ENCODE measurements around the gene IFNW1.
A peak's percentile ranks its signal among the peaks of the same experiment; 100 is the strongest.
"Not testable (repeated sequence)": the region's sequence is repeated elsewhere in the genome, so short reads cannot be mapped to it uniquely, and the experiment has no call there.

IFNW1 gene

GRCh38 chr9:21141427-21141882, at the start of gene IFNW1:
IFNW1 (minus strand) TSS chr9:21141832; CDS start chr9:21141570, 262 bp downstream.
- Mint-ChIP-seq H3K4me1 (ENCODE audit: low read depth) (peaks cover 12% of the 10 kb centered on the region), H3K27ac (no peak within 1 kb of the TSS), H3K4me3 (no peak within 1 kb of the TSS), H3K27me3 (no peaks in the 10 kb centered on the region), H3K36me3 (ENCODE audit: low read depth) (no peaks in the 10 kb centered on the region), H3K9me3 (no peaks in the 10 kb centered on the region)

GRCh38 chr9:21187487-21187886, 45.9 kb upstream of the IFNW1 start, which contains the start of gene IFNA4:
IFNA4 (minus strand) TSS chr9:21187587; CDS start chr9:21187531, 56 bp downstream.
- not testable (repeated sequence) for H3K27ac Mint-ChIP-seq; H3K27me3 Mint-ChIP-seq; H3K4me1 Mint-ChIP-seq (ENCODE audit: low read depth); H3K9me3 Mint-ChIP-seq; H3K4me3 Mint-ChIP-seq; H3K36me3 Mint-ChIP-seq (ENCODE audit: low read depth)

GRCh38 chr9:21182810-21183736, 41.4 kb upstream of the IFNW1 start:
- not testable (repeated sequence) for H3K9me3 Mint-ChIP-seq; H3K4me3 Mint-ChIP-seq; H3K27me3 Mint-ChIP-seq; H3K4me1 Mint-ChIP-seq (ENCODE audit: low read depth); H3K27ac Mint-ChIP-seq; H3K36me3 Mint-ChIP-seq (ENCODE audit: low read depth)

- H3K4me1 Mint-ChIP-seq (ENCODE audit: low read depth): no peaks in the 10 kb centered on the region
- H3K27me3 Mint-ChIP-seq: no peaks in the 10 kb centered on the region
- no peaks in the 10 kb centered on the region for H3K36me3 Mint-ChIP-seq (ENCODE audit: low read depth)
- no peak overlapping the region for H3K27ac Mint-ChIP-seq
- H3K9me3 Mint-ChIP-seq: no peaks in the 10 kb centered on the region
- no peak overlapping the region for H3K4me3 Mint-ChIP-seq
Observed at GRCh38 chr9:21174671-21175070, 33.0 kb upstream of the IFNW1 start.

- no peaks in the 10 kb centered on the region for H3K9me3 Mint-ChIP-seq
- no peaks in the 10 kb centered on the region for H3K27me3 Mint-ChIP-seq
- no peaks in the 10 kb centered on the region for H3K36me3 Mint-ChIP-seq (ENCODE audit: low read depth)
- H3K4me1 Mint-ChIP-seq (ENCODE audit: low read depth): no peaks in the 10 kb centered on the region
- H3K4me3 Mint-ChIP-seq: no peak overlapping the region
- no peak overlapping the region for H3K27ac Mint-ChIP-seq
Observed at GRCh38 chr9:21172156-21172555, 30.5 kb upstream of the IFNW1 start.

GRCh38 chr9:21171351-21171750, 29.7 kb upstream of the IFNW1 start:
- no peaks in the 10 kb centered on the region for H3K4me1 Mint-ChIP-seq (ENCODE audit: low read depth)
- H3K9me3 Mint-ChIP-seq: no peaks in the 10 kb centered on the region
- H3K27me3 Mint-ChIP-seq: no peaks in the 10 kb centered on the region
- no peak overlapping the region for H3K27ac Mint-ChIP-seq
- H3K36me3 Mint-ChIP-seq (ENCODE audit: low read depth): no peaks in the 10 kb centered on the region
- no peak overlapping the region for H3K4me3 Mint-ChIP-seq

GRCh38 chr9:21166560-21166959, 24.9 kb upstream of the IFNW1 start, which contains the start of gene IFNA21:
IFNA21 (minus strand) TSS chr9:21166660; CDS start chr9:21166612, 48 bp downstream.
- H3K9me3 Mint-ChIP-seq; H3K36me3 Mint-ChIP-seq (ENCODE audit: low read depth); H3K4me3 Mint-ChIP-seq; H3K27ac Mint-ChIP-seq; H3K27me3 Mint-ChIP-seq; H3K4me1 Mint-ChIP-seq (ENCODE audit: low read depth): not testable (repeated sequence)

GRCh38 chr9:21165516-21165915, 23.9 kb upstream of the IFNW1 start:
- peaks cover 15% of the 10 kb centered on the region for H3K4me1 Mint-ChIP-seq (ENCODE audit: low read depth)
- no peaks in the 10 kb centered on the region for H3K36me3 Mint-ChIP-seq (ENCODE audit: low read depth)
- H3K9me3 Mint-ChIP-seq: no peaks in the 10 kb centered on the region
- no peak overlapping the region for H3K4me3 Mint-ChIP-seq
- H3K27me3 Mint-ChIP-seq: no peaks in the 10 kb centered on the region
- H3K27ac Mint-ChIP-seq: no peak overlapping the region

GRCh38 chr9:21160178-21160577, 18.5 kb upstream of the IFNW1 start:
- Mint-ChIP-seq H3K36me3 (ENCODE audit: low read depth) (no peaks in the 10 kb centered on the region), H3K4me3 (peak overlapping the region; percentile 35), H3K27ac (no peak overlapping the region), H3K9me3 (no peaks in the 10 kb centered on the region), H3K27me3 (no peaks in the 10 kb centered on the region), H3K4me1 (ENCODE audit: low read depth) (peaks cover 22% of the 10 kb centered on the region)

GRCh38 chr9:21155501-21155900, 13.9 kb upstream of the IFNW1 start:
- no peaks in the 10 kb centered on the region for H3K36me3 Mint-ChIP-seq (ENCODE audit: low read depth)
- H3K4me3 Mint-ChIP-seq: no peak overlapping the region
- H3K27ac Mint-ChIP-seq: no peak overlapping the region
- peaks cover 13% of the 10 kb centered on the region for H3K4me1 Mint-ChIP-seq (ENCODE audit: low read depth)
- H3K9me3 Mint-ChIP-seq: no peaks in the 10 kb centered on the region
- no peaks in the 10 kb centered on the region for H3K27me3 Mint-ChIP-seq

- peaks cover 6% of the 10 kb centered on the region for H3K4me1 Mint-ChIP-seq (ENCODE audit: low read depth)
- no peak overlapping the region for H3K27ac Mint-ChIP-seq
- H3K9me3 Mint-ChIP-seq: no peaks in the 10 kb centered on the region
- H3K27me3 Mint-ChIP-seq: no peaks in the 10 kb centered on the region
- H3K4me3 Mint-ChIP-seq: no peak overlapping the region
- no peaks in the 10 kb centered on the region for H3K36me3 Mint-ChIP-seq (ENCODE audit: low read depth)
Observed at GRCh38 chr9:21154018-21154608, 12.5 kb upstream of the IFNW1 start.

GRCh38 chr9:21153336-21154017, 11.8 kb upstream of the IFNW1 start:
- Mint-ChIP-seq H3K4me1 (ENCODE audit: low read depth) (peaks cover 6% of the 10 kb centered on the region), H3K27me3 (no peaks in the 10 kb centered on the region), H3K9me3 (peaks cover 1% of the 10 kb centered on the region), H3K27ac (no peak overlapping the region), H3K36me3 (ENCODE audit: low read depth) (no peaks in the 10 kb centered on the region), H3K4me3 (no peak overlapping the region)

- Mint-ChIP-seq H3K9me3 (peaks cover 9% of the 10 kb centered on the region), H3K4me1 (ENCODE audit: low read depth) (peaks cover 12% of the 10 kb centered on the region), H3K4me3 (no peak overlapping the region), H3K36me3 (ENCODE audit: low read depth) (no peaks in the 10 kb centered on the region), H3K27ac (no peak overlapping the region), H3K27me3 (no peaks in the 10 kb centered on the region)
Observed at GRCh38 chr9:21144603-21145002, 3.0 kb upstream of the IFNW1 start.

- no peak overlapping the region for H3K27ac Mint-ChIP-seq
- no peak overlapping the region for H3K4me3 Mint-ChIP-seq
- H3K4me1 Mint-ChIP-seq (ENCODE audit: low read depth): no peaks in the 10 kb centered on the region
- no peaks in the 10 kb centered on the region for H3K9me3 Mint-ChIP-seq
- H3K27me3 Mint-ChIP-seq: no peaks in the 10 kb centered on the region
- H3K36me3 Mint-ChIP-seq (ENCODE audit: low read depth): no peaks in the 10 kb centered on the region
Observed at GRCh38 chr9:21137020-21137419, 4.6 kb downstream of the IFNW1 start.

- Mint-ChIP-seq H3K27ac (no peak overlapping the region), H3K4me3 (no peak overlapping the region), H3K36me3 (ENCODE audit: low read depth) (no peaks in the 10 kb centered on the region), H3K27me3 (no peaks in the 10 kb centered on the region), H3K4me1 (ENCODE audit: low read depth) (no peaks in the 10 kb centered on the region), H3K9me3 (no peaks in the 10 kb centered on the region)
Observed at GRCh38 chr9:21135736-21136135, 5.9 kb downstream of the IFNW1 start.

Data from stimulated activated naive CD8-positive, alpha-beta T cell treated with anti-CD3 and anti-CD28 coated beads, Interleukin-15, Interleukin-2, amounts not matched to agents 100 ng/mL and 50 ng/mL, for 24 hours (primary cell).